Mesothelial cell of epicardium (in vitro differentiated cells): ENCODE data around the gene MARK2. TPM values are rescaled to one million over a fixed set of nuclear protein-coding genes. Genes with fewer than 3 reads are reported as not detected.
A peak's percentile ranks its signal among the peaks of the same experiment; 100 is the strongest.

Experiments
- DNase-seq, 2 experiments: peaks; one replicate each; pipeline ENCODE4 v3.0.0; 2021; ENCODE audit warnings: low spot score in 2 of 2; ENCODE audit not compliant: unreplicated experiment in 2 of 2
- H3K27ac Mint-ChIP-seq: 2 replicates; pipeline ENCODE4 v1.8.0; 2021; ENCODE audit warnings: mixed read lengths
- H3K27me3 Mint-ChIP-seq: 2 replicates; pipeline ENCODE4 v1.8.0; 2021; ENCODE audit warnings: low read depth, mixed read lengths
- H3K36me3 Mint-ChIP-seq: 2 replicates; pipeline ENCODE4 v1.8.0; 2021; ENCODE audit warnings: mixed read lengths
- H3K4me1 Mint-ChIP-seq: 2 replicates; pipeline ENCODE4 v1.8.0; 2021; ENCODE audit warnings: mixed read lengths
- H3K4me3 Mint-ChIP-seq: 2 replicates; pipeline ENCODE4 v1.8.0; 2021; ENCODE audit warnings: mild to moderate bottlenecking, moderate library complexity, mixed read lengths
- H3K9me3 Mint-ChIP-seq: 2 replicates; pipeline ENCODE4 v1.8.0; 2021; ENCODE audit warnings: mixed read lengths
- total RNA-seq: library from RNA; stranded (reverse); gene quantifications from 3 replicates; pipeline ENCODE4 v1.2.1, GENCODE V29; 2021
- TF ChIP-seq, protein P1 (sequence below): fragments of 200-600 bp; sonication (generic); IDR thresholded peaks from one replicate; pipeline ENCODE4 v1.5.0; 2021; ENCODE audit warnings: antibody characterized with exemption; ENCODE audit not compliant: unreplicated experiment

MARK2 gene
- total RNA-seq, 1 donor from 2014 or later: 48.8 TPM

DNA sequence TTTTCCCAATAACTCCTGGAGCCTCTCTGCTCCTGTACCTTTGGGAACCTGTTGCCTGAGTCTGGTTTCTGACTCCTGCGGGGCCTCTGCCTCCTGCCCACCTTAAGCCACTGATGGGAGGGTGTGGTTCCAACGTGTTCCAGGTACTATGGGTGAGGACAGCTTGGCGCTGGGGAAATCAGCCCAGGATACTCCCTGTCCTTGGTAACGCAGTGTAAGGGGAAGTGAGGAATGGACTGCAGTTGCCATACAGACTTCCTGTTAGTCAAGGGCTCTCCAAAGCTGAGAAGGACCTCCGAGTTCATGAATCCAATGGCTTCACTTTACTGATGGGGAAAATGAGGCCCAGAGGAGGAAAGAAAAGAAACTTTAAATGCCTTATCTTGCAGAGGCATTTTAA lies 1.2 kb upstream of the MARK2 start:
- H3K27ac Mint-ChIP-seq: peak overlapping the region; percentile 81
- H3K9me3 Mint-ChIP-seq: no peaks in the 10 kb centered on the region
- H3K4me3 Mint-ChIP-seq: no peak overlapping the region
- no peaks in the 10 kb centered on the region for H3K36me3 Mint-ChIP-seq
- H3K27me3 Mint-ChIP-seq: no peaks in the 10 kb centered on the region
- H3K4me1 Mint-ChIP-seq: peaks cover 41% of the 10 kb centered on the region
- DNase-seq: no peak
- TF ChIP-seq, protein P1, sequence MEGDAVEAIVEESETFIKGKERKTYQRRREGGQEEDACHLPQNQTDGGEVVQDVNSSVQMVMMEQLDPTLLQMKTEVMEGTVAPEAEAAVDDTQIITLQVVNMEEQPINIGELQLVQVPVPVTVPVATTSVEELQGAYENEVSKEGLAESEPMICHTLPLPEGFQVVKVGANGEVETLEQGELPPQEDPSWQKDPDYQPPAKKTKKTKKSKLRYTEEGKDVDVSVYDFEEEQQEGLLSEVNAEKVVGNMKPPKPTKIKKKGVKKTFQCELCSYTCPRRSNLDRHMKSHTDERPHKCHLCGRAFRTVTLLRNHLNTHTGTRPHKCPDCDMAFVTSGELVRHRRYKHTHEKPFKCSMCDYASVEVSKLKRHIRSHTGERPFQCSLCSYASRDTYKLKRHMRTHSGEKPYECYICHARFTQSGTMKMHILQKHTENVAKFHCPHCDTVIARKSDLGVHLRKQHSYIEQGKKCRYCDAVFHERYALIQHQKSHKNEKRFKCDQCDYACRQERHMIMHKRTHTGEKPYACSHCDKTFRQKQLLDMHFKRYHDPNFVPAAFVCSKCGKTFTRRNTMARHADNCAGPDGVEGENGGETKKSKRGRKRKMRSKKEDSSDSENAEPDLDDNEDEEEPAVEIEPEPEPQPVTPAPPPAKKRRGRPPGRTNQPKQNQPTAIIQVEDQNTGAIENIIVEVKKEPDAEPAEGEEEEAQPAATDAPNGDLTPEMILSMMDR: no peak

DNA sequence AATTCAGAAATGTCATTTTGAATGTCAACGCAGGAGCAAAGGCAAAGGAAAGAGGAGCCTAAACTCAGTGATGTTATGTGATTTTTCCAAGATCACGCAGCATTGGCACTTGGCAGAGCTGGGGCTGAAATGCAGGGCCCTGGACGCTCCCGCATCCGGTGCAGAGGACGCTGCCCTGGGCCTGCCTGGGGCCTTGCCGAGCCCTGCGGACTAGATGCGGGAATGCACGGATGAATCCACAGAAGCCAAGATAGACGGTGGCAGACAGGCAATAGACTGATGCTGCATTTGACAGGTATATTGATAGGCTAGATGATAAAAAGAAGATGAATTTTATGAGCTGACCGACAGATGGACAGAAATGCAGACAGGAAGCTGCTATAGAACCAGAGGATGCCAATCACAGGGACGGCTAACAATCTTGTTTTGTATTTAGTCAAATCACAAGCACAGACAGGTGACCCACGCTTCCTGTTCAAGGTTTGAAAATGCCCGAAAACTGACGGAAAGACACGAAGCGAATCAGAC lies 696 bp upstream of the MARK2 start:
- Mint-ChIP-seq H3K27me3 (no peaks in the 10 kb centered on the region), H3K36me3 (no peaks in the 10 kb centered on the region), H3K4me3 (peak overlapping the region; percentile 77), H3K9me3 (no peaks in the 10 kb centered on the region), H3K4me1 (peaks cover 46% of the 10 kb centered on the region), H3K27ac (peak overlapping the region; percentile 81)
- DNase-seq: no peak
- TF ChIP-seq, protein P1: no peak

DNA sequence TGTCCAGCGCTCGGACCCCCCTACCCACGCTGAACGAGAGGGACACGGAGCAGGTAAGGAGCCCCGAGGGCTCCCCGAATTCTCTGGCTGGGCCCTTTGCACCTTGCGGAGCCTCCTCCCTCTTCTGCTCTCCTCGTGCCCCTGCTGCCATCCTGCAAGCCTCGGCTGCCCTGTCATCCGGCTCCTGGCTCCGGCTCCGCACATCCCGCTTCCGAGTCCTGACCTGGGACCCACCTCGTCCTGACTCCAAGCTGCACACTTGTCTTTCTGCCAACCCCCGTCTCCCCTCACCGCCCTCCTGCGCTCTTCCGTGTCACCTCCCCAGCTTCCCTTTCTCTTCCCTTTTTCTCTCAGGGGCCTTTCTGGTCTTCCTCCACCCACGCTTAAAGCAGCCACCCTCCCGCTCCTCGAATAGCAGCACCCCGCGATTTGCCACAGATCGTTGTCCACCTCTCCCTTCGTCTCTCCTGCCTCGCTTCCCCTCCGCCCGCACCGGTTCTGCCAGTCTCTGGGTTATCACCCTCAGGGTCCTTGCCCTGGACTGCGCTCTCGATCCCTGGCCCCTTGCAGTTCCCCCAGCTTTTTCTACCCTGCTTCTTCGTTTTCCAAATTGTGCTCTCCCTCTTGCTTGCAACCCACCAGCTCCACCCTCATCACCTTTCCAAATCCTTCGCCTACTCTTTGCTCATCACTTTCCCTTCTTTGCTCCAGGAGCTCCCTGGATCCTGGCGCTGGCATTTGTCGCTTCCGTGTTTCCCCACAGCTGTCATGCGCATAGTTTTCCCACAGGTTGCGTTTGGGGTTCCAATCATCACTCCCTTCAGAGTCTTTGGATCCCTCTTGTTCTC lies 822 bp downstream of the MARK2 start:
- H3K27ac Mint-ChIP-seq: peak overlapping the region; percentile 72
- DNase-seq: peak in 1 of 2 experiments; percentile 49
- TF ChIP-seq, protein P1: no peak
- H3K9me3 Mint-ChIP-seq: no peaks in the 10 kb centered on the region
- no peaks in the 10 kb centered on the region for H3K27me3 Mint-ChIP-seq
- peak overlapping the region; percentile 88 for H3K4me3 Mint-ChIP-seq
- H3K4me1 Mint-ChIP-seq: peaks cover 58% of the 10 kb centered on the region
- no peaks in the 10 kb centered on the region for H3K36me3 Mint-ChIP-seq

DNA sequence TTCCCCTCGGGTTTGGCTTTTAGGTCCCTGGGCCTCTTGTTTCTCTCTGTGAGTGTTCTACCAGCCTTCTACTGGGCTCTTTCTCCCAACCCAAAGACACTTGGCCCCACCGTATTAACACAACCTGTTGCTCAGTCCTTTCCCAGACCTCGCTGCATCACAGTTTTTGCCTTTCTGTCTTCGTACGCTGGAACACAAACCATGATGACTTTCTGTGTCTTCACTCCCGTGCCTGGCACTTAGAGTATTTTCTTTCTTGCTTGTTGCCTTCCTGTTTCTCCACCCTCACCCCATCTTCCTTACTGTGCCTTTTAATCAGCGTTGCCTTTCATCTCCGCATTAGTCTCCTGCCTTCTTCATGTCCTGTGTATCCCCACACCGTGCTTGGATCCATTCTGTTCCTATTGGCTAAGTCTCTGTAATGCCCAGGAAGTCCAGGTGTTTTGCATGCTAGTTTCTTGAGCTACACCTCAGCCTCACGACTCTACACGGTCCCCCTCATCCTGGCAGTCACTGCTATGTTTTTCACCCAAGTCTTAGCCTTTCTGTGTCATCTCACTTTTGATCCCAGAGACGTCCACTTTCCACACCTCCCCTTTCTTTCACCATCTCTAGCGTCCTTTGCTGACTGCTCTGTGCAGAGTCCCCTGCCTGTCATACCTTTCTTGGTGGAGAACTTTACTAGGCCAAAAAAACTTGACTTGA lies 1.6 kb downstream of the MARK2 start:
- no peaks in the 10 kb centered on the region for H3K27me3 Mint-ChIP-seq
- H3K27ac Mint-ChIP-seq: peak overlapping the region; percentile 72
- H3K4me1 Mint-ChIP-seq: peaks cover 66% of the 10 kb centered on the region
- TF ChIP-seq, protein P1: no peak
- no peaks in the 10 kb centered on the region for H3K9me3 Mint-ChIP-seq
- peak overlapping the region; percentile 88 for H3K4me3 Mint-ChIP-seq
- H3K36me3 Mint-ChIP-seq: no peaks in the 10 kb centered on the region
- DNase-seq: no peak

DNA sequence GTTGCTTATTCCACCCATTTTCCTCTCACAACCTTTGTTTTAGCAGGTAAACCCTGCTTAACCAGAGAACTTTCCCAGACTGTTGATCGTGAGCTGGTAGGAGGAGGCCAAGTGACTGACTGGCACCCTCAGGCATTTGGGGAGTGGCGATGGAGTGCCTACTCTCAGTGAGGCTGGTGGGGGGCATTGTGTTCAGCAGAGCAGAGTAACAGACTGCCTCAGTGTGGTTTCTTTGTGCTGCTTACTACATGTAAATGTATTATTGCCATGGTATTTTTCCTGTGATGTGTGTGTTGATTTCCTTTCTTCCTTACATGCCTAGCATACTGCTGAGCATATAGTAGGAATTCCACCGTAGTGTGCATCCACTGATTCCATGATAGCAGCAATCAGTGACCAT lies 2.6 kb downstream of the MARK2 start:
- DNase-seq: peak in 1 of 2 experiments; percentile 45
- Mint-ChIP-seq H3K36me3 (no peaks in the 10 kb centered on the region), H3K4me3 (peak overlapping the region; percentile 88), H3K9me3 (no peaks in the 10 kb centered on the region), H3K4me1 (peaks cover 72% of the 10 kb centered on the region), H3K27ac (peak overlapping the region; percentile 72), H3K27me3 (no peaks in the 10 kb centered on the region)
- TF ChIP-seq, protein P1: no peak
